ENCODE measurements around the gene TRMT1. TPM values are rescaled to one million over a fixed set of nuclear protein-coding genes. Genes with fewer than 3 reads are reported as not detected.

Gene TRMT1
- total RNA-seq, 2 experiments from 2014 or later: 59.8 to 60.3 TPM

DNA sequence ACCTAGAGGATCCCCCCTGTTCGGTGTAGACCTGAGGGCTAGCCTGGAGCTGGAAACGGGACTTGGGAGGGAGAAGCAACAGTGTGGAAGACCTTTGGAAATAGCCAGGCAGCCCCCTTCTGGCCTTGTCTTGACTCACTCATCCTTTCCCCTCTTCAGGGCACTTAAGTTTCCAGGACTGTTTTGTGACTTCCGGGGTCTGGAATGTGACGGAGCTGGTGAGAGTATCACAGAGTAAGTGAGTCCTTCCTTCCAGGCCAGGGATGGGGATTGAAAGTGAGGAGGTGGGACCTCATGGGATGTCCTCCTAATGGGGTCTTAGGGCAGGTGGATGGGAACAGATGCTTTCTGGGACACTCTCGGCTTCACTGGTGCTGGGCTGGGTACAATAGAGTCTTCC lies 43.3 kb downstream of the TRMT1 start:
- no peak for ATAC-seq
- Mint-ChIP-seq H3K9me3 (ENCODE audit: insufficient read depth) (no peaks in the 10 kb centered on the region), H3K4me3 (no peak overlapping the region), H3K36me3 (ENCODE audit: low read depth) (no peaks in the 10 kb centered on the region), H3K27me3 (ENCODE audit: low read depth) (no peaks in the 10 kb centered on the region), H3K27ac (no peak overlapping the region), H3K4me1 (ENCODE audit: low read depth) (no peaks in the 10 kb centered on the region)
- ChIA-PET POLR2A (no interaction called here), CTCF (interaction anchor here (1.1 to 2.2 kb wide), 4 partner anchors 9 to 108 kb away, joined by 3 to 10 read pairs (median 7); no protein-coding TSS in a partner anchor)
- no peak for DNase-seq

GRCh38 chr19:13072188-13072908 lies 44.2 kb downstream of the TRMT1 start:
- POLR2A ChIA-PET: no interaction called here
- no peak for ATAC-seq
- Mint-ChIP-seq H3K4me1 (ENCODE audit: low read depth) (no peaks in the 10 kb centered on the region), H3K9me3 (ENCODE audit: insufficient read depth) (no peaks in the 10 kb centered on the region), H3K36me3 (ENCODE audit: low read depth) (no peaks in the 10 kb centered on the region), H3K27ac (no peak overlapping the region), H3K27me3 (ENCODE audit: low read depth) (no peaks in the 10 kb centered on the region), H3K4me3 (no peak overlapping the region)
- CTCF ChIA-PET: interaction anchor here (1.2 to 2.2 kb wide), 3 partner anchors 11 to 107 kb away, joined by 3 to 10 read pairs (median 8); no protein-coding TSS in a partner anchor
- no peak for DNase-seq

DNA sequence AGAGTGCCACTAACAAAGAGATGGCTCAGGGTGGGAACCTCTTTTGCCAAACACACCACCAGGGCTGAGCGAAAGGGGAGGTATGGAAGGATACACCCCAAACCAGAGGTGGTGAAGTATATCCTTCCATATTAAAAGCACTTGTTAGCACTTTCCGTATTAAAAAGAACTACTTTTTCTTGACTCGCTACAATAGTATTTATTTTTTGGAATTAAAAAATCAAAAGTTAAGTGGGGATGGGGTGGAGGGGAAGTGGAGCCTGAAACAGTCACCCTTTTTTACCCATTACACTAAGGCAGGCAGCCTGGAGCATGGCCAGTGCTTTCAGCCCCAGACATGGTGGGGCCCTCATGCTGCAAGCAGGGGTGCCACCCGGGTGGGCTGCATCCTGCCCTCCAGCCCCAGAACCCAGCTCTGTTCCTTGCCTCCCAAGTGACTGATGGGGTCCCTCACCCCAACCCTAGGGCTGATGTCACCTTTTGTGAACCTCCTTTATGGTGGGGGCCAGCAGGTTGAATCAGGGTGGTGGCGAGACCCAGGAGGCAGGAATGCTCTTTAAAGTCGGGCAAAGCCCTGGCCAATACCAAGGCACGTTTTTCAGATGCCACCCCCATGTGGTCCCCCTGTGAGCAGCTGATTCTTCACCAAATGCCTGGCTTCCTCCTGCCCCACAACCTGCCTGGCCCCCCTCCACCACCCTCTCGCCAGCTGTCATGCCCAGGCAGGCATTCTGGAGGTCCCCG lies 44.9 kb downstream of the TRMT1 start:
- Mint-ChIP-seq H3K4me1 (ENCODE audit: low read depth) (no peaks in the 10 kb centered on the region), H3K36me3 (ENCODE audit: low read depth) (no peaks in the 10 kb centered on the region), H3K27ac (no peak overlapping the region), H3K9me3 (ENCODE audit: insufficient read depth) (no peaks in the 10 kb centered on the region), H3K4me3 (no peak overlapping the region), H3K27me3 (ENCODE audit: low read depth) (no peaks in the 10 kb centered on the region)
- ATAC-seq (no peak), DNase-seq (no peak)
- ChIA-PET CTCF (interaction anchor here (1.2 to 3.1 kb wide), 3 partner anchors 10 to 41 kb away, joined by 3 to 16 read pairs (median 5); no protein-coding TSS in a partner anchor), POLR2A (no interaction called here)

- H3K4me1 Mint-ChIP-seq (ENCODE audit: low read depth): no peaks in the 10 kb centered on the region
- H3K27ac Mint-ChIP-seq: no peak overlapping the region
- H3K4me3 Mint-ChIP-seq: no peak overlapping the region
- POLR2A ChIA-PET: no interaction called here
- ATAC-seq (no peak), DNase-seq (no peak)
- no peaks in the 10 kb centered on the region for H3K9me3 Mint-ChIP-seq (ENCODE audit: insufficient read depth)
- H3K27me3 Mint-ChIP-seq (ENCODE audit: low read depth): no peaks in the 10 kb centered on the region
- CTCF ChIA-PET: interaction anchor here (1.0 to 3.1 kb wide), 4 partner anchors 9 to 105 kb away, joined by 5 to 17 read pairs (median 11); no protein-coding TSS in a partner anchor
- H3K36me3 Mint-ChIP-seq (ENCODE audit: low read depth): no peaks in the 10 kb centered on the region
These were observed 46.0 kb downstream of the TRMT1 start for GRCh38 chr19:13070425-13071140.

DNA sequence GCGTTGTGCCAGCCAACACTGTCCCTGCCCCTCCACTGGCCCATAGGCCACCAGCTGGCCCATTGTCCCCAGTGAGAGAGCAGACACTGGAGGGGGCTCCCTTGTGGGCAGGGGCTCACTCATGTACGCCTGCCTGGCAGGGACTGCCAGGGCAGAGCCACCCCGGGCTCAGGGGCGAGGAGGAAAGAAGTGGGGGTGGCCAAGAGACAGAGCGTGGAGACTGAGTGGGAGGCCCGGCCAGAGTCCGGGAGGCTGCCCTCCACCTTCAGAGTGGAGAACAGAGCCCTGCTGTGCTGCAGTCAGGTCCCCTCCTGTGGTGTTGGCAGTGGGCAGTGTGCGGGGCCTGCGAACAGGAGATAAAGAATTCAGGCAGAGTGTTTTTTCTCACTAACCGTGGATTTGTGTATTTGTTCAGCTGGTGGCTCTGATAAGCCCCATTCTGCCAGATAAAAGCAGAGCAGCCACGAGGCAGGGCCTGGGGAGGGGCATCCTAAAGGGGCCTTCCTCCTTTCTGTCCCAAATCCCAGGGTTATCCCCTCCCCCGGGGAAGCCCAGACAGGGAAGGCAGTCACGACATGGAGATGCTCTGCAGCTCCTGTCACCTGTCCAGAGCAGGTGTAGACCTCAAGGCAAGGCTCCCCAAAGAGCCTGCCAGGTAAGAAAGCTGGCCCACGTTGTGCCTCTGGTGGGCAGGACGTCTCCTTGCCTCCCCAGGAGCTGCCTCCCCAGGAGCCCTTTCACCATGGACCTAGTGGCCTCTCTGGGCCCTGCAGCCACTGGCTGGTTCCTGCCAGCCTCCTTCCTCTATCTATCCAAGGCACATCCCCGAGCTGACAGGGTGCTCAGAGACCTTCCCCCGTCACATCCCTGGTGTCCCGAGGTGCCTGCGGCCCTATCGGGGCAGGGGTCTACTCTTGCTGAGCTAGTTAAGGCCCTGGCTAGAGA lies 46.9 kb downstream of the TRMT1 start:
- Mint-ChIP-seq H3K4me1 (ENCODE audit: low read depth) (no peaks in the 10 kb centered on the region), H3K9me3 (ENCODE audit: insufficient read depth) (no peaks in the 10 kb centered on the region), H3K36me3 (ENCODE audit: low read depth) (no peaks in the 10 kb centered on the region), H3K27me3 (ENCODE audit: low read depth) (no peaks in the 10 kb centered on the region), H3K4me3 (no peak overlapping the region), H3K27ac (no peak overlapping the region)
- POLR2A ChIA-PET: no interaction called here
- CTCF ChIA-PET: interaction anchor here (1.0 to 3.1 kb wide), 6 partner anchors 8 to 104 kb away, joined by 3 to 17 read pairs (median 6); no protein-coding TSS in a partner anchor
- ATAC-seq: no peak
- no peak for DNase-seq

- Mint-ChIP-seq H3K4me3 (no peak overlapping the region), H3K27me3 (ENCODE audit: low read depth) (peaks cover 3% of the 10 kb centered on the region), H3K36me3 (ENCODE audit: low read depth) (no peaks in the 10 kb centered on the region), H3K4me1 (ENCODE audit: low read depth) (no peaks in the 10 kb centered on the region), H3K9me3 (ENCODE audit: insufficient read depth) (no peaks in the 10 kb centered on the region), H3K27ac (no peak overlapping the region)
- no peak for DNase-seq
- ChIA-PET CTCF (interaction anchor here (1.0 to 2.7 kb wide), 2 partner anchors 18 to 103 kb away, joined by 3 to 17 read pairs; no protein-coding TSS in a partner anchor), POLR2A (no interaction called here)
- no peak for ATAC-seq
These were observed 48.3 kb downstream of the TRMT1 start for GRCh38 chr19:13068085-13068846.

- POLR2A ChIA-PET: no interaction called here
- Mint-ChIP-seq H3K27me3 (ENCODE audit: low read depth) (peaks cover 8% of the 10 kb centered on the region), H3K4me3 (no peak overlapping the region), H3K27ac (no peak overlapping the region), H3K36me3 (ENCODE audit: low read depth) (no peaks in the 10 kb centered on the region), H3K4me1 (ENCODE audit: low read depth) (no peaks in the 10 kb centered on the region), H3K9me3 (ENCODE audit: insufficient read depth) (no peaks in the 10 kb centered on the region)
- no peak for ATAC-seq
- DNase-seq: no peak
- CTCF ChIA-PET: interaction anchor here (1.4 kb wide), 1 partner anchor 102 kb away, joined by 6 read pairs; no protein-coding TSS in a partner anchor
These were observed 49.4 kb downstream of the TRMT1 start for GRCh38 chr19:13066933-13067807.

DNA sequence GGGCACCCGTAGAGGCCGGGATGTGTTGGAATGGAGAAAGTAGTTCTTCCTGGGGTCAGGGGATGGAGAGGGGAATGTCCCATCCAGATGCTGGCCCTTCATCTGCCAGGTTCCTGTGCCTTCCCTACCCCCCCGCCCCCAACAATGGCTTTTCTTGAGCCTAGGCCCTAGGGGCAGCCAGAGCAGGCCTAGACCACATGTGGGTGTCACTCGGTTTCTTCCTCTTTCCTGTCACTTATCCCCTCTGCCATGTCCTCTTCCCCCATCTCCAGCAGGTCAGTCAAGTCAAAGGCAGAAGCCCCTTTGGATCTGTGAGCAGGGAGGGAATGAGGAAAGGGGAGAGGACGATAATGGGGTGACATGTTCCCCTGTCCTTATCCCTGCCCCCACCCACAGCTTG lies 50.3 kb downstream of the TRMT1 start:
- CTCF ChIA-PET: interaction anchor here (0.5 to 1.4 kb wide), 2 partner anchors 10 to 101 kb away, joined by 3 to 6 read pairs; no protein-coding TSS in a partner anchor
- H3K4me3 Mint-ChIP-seq: no peak overlapping the region
- no peak for ATAC-seq

DNA sequence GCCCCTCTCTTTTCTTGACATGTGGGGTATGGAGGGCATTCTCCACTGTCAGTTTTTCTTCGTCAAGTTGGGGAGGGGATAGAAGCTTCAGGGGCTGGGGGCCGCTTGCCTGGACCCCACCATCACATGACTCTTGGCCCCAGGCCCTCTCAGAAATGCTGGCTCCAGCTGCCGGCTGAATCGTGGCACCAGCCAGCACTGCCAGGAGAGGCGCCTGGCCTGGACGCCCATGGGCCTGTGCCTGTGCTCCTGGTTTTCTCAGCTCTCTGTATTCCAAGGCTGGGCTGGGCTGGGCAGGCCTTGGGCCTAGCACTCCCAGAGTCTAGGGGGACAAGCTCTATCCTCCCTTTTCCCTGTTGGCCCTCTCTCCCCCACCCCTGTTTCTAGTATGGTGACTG lies 52.4 kb downstream of the TRMT1 start:
- H3K9me3 Mint-ChIP-seq (ENCODE audit: insufficient read depth): no peaks in the 10 kb centered on the region
- DNase-seq (no peak), ATAC-seq (no peak)
- peaks cover 9% of the 10 kb centered on the region for H3K4me1 Mint-ChIP-seq (ENCODE audit: low read depth)
- no peak overlapping the region for H3K4me3 Mint-ChIP-seq
- CTCF ChIA-PET: interaction anchor here (1.0 to 2.1 kb wide), 3 partner anchors 9 to 99 kb away, joined by 3 to 12 read pairs (median 5); no protein-coding TSS in a partner anchor
- H3K27ac Mint-ChIP-seq: no peak overlapping the region
- no peaks in the 10 kb centered on the region for H3K36me3 Mint-ChIP-seq (ENCODE audit: low read depth)
- POLR2A ChIA-PET: no interaction called here
- H3K27me3 Mint-ChIP-seq (ENCODE audit: low read depth): peaks cover 19% of the 10 kb centered on the region

More for the DNA sequence above, 50.3 kb downstream of the TRMT1 start:
- Mint-ChIP-seq H3K4me1 (ENCODE audit: low read depth) (peaks cover 3% of the 10 kb centered on the region), H3K27me3 (ENCODE audit: low read depth) (peaks cover 14% of the 10 kb centered on the region), H3K27ac (no peak overlapping the region), H3K9me3 (ENCODE audit: insufficient read depth) (no peaks in the 10 kb centered on the region), H3K36me3 (ENCODE audit: low read depth) (no peaks in the 10 kb centered on the region)
- POLR2A ChIA-PET: no interaction called here
- no peak for DNase-seq

Measured in activated CD8-positive, alpha-beta T cell treated with anti-CD3 and anti-CD28 coated beads, Interleukin-2, amount 10 ng/mL, durations not matched to agents 7 days and 5 days (primary cell).